Fibroblast of skin of scalp (primary cell): Measurements from ENCODE around the gene CPLX1.
"Not testable (repeated sequence)": the region's sequence is repeated elsewhere in the genome, so short reads cannot be mapped to it uniquely, and the experiment has no call there.

Source experiments
- DNase-seq: peaks from one replicate; pipeline ENCODE4 v3.0.0-alpha.2; 2013

CPLX1 gene

DNA sequence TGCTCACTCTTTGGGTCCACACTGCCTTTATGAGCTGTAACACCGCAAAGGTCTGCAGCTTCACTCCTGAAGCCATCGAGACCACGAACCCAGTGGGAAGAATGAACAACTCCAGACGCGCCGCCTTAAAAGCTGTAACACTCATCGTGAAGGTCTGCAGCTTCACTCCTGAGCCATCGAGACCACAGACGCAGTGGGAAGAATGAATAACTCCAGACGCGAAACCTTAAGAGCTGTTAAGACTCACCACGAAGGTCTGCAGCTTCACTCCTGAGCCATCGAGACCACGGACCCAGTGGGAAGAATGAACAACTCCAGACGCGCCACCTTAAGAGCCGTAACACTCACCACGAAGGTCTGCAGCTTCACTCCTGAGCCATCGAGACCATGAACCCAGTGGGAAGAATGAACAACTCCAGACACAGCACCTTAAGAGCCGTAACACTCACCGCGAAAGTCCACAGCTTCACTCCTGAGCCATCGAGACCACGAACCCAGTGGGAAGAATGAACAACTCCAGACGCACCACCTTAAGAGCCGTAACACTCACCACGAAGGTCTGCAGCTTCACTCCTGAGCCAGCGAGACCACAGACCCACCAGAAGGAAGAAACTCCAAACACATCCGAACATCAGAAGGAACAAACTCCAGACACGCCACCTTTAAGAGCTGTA lies 51.4 kb downstream of the CPLX1 start:
- not testable (repeated sequence) for DNase-seq

DNA sequence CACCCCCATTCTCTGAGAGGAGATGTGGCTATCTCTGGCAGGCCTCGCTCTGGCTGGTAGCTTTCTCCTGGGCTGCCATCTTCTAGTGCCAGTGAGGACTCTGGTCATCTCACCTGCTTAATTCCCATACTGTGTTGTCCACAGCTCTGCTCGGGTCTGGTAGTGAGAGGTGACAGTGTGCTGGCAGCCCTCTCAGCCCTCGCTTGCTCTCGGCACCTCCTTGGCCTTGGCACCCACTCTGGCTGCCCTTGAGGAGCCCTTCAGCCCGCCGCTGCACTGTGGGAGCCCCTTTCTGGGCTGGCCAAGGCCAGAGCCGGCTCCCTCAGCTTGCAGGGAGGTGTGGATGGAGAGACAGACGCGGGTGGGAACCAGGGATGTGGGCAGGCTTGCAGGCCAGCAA lies 52.7 kb downstream of the CPLX1 start:
- no peak for DNase-seq

- DNase-seq = no peak
Measured at GRCh38 chr4:772776-773175, 53.2 kb downstream of the CPLX1 start.

DNA sequence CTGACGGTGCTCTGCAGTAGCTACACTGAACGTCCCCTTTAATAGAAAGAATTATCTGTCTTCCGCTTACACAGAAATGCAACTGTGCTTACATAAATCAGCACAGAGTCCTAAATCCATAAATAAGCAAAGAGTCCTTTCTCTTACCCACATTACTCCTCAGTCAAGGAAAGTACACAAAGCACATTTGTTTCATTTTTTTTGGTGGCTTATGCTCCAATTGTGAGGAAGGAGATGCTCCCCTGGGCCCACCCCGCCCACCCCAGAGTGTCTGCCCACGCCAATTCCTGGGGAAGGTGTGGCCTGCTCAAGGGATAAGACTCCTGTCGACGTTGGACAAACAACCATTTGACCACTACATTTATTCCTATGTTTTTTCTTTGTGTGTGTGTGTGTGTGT lies 53.8 kb downstream of the CPLX1 start:
- no peak for DNase-seq

DNA sequence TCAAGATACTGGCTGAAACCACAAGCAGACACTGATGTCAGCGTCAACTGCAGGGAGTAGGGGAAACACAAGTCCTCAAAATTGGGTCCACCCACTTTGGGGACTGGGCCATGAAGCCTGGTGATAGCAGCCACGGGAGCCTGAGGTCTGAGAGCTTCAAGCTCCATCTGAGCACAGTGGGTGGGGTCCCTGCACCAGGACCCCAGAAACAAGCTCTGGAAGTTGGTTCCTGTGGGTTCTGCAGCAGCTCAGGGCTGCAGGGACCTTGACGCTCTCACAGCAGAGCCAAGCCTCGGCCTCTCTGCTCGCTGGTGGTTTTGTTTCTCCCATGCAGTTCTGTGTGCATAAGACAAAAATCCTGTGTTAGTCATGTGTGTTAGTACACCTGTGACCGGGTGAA lies 54.5 kb downstream of the CPLX1 start:
- no peak for DNase-seq

DNA sequence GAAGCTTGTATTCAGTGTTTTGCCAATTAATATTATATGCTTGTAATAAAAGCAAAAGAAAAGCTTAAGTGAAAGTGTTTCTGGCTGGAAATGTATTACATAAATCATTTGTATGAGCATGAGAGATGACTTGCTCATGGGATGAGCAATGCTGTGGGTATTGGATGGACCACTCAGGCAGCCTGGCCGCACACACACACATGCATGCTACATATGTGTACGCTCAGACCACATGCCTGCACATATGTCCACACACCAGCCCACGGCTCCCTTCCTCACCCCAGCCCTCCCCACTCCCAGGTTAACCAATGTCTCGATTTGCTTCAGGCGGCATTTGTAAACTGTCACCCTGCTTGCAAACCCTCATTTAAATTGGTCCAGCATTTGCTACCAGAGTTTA lies 55.9 kb downstream of the CPLX1 start:
- no peak for DNase-seq

- no peak for DNase-seq
Measured at GRCh38 chr4:769511-769910, 56.4 kb downstream of the CPLX1 start.

- no peak for DNase-seq
Measured at GRCh38 chr4:768995-769394, 56.9 kb downstream of the CPLX1 start.

GRCh38 chr4:768076-768475 lies 57.9 kb downstream of the CPLX1 start:
- DNase-seq = no peak

- DNase-seq = no peak
Measured at GRCh38 chr4:766559-767283, 59.2 kb downstream of the CPLX1 start.

GRCh38 chr4:766152-766515 lies 59.8 kb downstream of the CPLX1 start:
- DNase-seq = no peak

DNA sequence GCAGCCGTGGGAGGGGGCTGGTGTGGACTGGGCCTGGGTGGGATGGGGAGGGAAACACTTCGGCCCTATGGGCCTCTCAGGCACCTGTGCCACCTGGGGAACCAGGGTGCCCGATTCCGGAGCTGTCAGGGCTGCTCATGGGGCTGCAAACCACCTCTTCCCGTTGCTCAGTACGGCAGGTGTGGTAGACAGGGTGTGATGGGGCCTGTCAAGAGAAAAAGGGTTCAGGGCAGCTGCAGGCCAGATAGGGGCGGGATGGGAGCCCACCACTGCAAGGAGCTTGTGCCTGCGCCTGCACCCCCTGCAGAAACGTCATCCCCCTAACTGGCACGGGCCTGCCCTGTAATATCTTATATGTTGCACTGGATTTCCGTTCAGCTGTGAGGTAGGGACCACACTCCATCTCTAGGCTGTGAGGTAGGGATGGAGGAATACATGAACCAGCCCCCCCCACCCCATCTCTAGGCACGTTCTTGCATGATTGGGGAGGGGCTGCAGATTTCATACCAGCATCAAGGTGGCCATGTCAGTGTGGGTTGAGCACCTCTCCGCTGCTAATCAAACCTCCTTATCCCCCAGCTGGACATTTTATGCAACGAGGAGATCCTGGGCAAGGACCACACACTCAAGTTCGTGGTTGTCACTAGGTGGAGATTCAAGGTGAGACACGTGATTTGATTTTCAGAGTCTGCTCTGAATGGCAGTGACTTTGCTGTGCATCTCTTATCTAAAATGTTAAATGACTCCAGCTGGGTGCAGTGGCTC lies 61.3 kb downstream of the CPLX1 start:
- no peak for DNase-seq

DNA sequence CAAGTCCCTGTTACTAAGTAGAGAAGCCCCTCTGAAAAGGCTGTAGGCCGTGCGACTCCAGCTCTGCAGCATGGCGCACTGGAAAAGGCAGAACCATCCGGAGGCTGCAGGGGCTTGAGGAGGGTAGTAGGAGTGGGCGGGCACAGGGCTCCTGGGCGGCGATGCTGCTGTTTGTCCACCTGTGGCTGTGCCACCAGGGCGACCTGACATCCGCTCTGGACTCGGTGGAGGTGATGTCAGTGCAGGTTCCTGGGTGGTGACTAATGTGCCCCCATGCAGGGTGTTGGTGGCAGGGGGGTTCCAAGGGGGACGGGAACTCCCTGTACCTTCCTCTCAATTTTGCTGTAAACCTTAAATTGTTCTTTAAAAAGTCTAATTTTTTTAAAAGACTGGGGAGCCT lies 62.0 kb downstream of the CPLX1 start:
- DNase-seq = no peak

GRCh38 chr4:763191-763810 lies 62.6 kb downstream of the CPLX1 start:
- DNase-seq = no peak

GRCh38 chr4:762211-763190 lies 63.4 kb downstream of the CPLX1 start:
- peak; percentile 32 for DNase-seq

DNA sequence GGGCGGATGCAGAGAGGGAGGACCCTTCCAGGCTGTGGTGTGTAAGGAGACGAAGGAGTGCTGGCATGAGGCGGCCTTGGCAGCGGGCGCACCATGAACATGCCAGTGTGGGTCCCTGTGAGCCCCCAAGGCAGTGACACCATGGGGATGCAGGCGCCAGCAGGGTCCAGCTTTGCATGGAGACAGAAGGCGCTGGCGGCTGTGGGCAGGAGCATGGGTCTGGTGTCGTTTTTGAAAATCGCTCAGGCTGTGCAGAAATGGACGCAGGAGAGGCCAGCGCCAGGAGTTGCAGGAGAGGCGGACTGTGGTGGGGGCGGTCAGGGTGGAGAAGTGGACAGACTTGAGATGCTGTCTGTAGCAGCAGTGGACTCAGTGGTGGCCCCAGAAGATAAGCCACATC lies 64.2 kb downstream of the CPLX1 start:
- no peak for DNase-seq

DNA sequence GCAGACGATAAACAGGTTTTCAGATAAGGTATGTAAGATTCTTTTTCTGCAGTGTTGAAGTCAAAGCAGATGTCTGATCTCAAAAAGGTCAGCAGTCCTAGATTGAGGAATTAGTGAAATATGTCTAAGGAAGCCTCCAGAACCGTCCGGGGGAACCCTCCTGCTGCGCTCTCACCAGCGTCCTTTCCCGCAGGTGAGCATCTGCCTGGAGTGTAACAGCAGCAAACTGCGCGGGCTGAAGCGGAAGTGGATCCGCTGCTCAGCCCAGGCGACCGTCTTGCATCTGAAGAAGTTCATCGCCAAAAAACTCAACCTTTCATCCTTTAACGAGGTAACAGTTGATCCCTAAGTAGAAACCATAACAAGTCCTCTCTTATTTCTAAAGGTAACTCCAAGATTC lies 64.8 kb downstream of the CPLX1 start:
- DNase-seq = no peak

DNA sequence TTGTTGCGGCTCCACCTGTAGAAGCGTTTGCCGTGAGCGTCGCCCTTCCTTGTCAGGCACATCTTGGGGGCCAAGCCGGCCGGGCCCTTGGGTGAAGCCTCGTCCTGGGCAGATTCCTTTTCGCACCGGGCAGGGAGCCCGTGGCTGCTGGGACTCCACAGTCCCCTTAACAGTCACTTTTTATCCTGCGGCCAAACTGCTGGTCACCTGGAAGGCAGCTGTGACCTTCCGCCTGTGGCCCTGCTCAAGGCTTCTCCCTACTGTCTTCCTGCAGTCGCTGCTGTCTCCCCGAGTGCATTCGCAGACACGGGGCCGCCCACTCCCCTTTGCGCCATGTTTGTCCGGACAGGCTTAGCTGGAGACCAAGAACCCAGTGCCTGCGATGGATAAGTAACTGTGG lies 65.3 kb downstream of the CPLX1 start:
- DNase-seq = no peak

DNA sequence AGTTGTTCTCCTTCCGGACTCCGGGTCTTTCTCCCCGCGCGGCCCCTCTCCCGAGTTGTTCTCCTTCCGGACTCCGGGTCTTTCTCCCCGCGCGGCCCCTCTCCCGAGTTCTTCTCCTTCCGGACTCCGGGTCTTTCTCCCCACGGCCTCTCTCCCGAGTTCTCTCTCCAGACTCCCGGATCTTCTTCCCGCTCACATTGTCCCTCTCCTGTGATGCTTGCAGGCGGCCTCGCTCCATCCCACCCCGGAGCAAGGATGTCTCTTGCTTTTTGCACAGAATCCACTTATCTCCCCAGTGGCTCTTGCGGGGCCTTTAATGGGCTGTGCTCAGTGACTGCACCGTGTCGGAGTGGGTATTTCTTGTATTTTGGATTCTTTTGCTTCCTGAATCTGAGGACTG lies 66.1 kb downstream of the CPLX1 start:
- DNase-seq = not testable (repeated sequence)

DNA sequence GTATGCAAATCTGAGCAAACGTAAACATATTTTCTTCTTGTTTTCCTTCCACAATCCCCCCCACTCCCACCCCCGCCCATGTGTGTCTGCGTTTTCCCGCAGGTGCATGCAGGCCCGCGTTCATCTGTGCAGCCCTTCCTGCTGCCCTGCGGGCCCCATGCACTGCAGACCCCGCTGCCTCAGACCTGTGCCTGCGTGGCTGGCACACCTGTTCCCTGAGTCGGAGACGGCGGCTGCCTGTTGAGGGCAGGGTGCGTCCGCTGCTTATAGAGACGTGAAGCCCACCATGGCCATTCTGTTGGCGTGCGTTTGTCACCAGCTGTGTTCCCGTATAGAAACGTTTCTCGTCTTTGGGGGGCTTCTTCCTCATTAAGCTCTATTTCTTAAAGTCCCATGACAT lies 68.8 kb downstream of the CPLX1 start:
- no peak for DNase-seq

DNA sequence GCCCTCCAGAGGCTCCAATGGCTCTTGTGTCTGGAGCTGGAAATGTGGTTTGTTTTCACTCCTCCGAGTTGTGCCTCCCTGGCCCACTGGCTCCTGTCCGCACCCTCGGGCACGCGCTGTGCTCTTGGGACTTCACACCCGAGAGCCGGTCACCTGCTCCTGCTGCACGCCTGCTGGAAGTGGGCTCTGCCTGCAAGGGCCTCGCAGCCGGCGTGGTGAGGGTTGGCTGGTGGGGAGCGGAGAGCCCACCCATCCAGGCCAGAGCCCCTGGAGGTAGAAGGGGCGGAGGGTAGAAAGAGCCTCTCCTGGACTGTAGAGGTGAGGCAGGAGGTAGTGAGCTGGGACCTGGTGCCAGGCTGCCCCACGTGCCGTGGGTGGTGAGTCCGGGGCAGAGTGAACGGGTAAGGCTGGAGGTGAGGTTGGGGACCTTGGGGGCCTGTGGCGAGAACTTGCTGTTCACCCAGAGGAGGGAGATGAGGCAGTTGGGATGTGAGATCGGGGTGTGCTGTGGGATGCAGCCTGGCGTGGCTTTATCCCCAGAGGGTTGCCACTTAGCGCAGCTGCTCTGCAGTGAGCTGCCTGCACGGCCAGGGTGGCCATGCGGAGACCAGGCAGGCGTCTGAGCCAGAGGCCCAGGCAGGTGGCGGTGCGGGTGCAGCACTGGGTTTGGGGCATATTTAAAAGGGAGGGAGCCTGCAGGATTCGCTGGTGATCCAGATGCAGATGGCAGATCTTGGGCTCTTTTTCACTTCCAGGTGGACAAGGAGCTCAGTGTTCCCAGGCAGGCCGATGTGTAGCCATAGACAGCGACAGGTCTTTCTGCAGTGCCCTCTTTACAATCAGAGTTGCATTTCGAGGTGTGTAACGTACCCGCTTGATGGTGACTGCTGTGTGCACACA lies 71.5 kb downstream of the CPLX1 start:
- DNase-seq = no peak
